GM19395 (cell line): ENCODE results near the gene DUSP7.

Experiments used
- ATAC-seq: cut with Tn5 transposase; IDR thresholded peaks from one replicate; pipeline ENCODE4 v1.9.1; 2021; ENCODE audit warnings: mild to moderate bottlenecking, moderate library complexity; ENCODE audit not compliant: unreplicated experiment

DUSP7 gene

DNA sequence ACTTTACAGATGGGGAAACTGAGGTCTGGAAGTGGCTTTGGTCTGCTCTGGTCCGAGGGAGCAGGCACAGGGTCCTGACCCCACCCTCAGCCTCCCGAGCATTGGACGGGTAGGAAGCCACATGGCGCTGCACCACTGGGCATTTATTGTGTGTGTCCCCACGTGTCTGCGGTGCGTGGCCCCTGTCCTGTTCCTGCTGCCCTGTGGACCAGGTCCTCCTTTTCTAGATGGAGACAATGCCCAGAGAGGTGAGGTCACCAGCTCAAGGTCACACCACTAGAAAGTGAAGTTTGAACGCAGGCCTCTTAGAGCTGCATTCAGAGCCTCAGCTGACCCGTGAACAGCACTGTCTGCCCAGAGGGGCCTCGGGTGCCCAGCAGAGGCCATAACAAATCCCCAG is 26.8 kb downstream of the DUSP7 start:
- ATAC-seq = no peak

DNA sequence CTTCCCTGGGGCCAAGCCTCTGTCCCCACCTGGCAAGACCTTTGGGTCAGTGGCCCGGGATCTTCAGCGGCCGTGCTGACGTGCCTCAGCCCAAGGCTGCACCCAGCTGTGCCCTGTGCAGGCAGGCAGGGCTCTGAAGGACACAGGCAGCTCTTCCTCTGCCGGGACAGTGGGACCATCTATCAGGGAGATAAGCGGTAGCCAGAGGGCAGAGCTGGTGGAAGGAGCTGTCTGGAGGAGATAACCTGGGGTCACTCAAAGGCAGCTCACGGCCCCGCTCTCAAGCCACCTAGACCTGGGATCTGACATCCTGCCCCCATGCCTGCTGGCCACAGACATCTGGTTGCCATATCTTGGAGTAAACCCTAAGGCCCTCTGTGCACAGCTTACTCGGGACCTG is 27.3 kb downstream of the DUSP7 start:
- no peak for ATAC-seq

DNA sequence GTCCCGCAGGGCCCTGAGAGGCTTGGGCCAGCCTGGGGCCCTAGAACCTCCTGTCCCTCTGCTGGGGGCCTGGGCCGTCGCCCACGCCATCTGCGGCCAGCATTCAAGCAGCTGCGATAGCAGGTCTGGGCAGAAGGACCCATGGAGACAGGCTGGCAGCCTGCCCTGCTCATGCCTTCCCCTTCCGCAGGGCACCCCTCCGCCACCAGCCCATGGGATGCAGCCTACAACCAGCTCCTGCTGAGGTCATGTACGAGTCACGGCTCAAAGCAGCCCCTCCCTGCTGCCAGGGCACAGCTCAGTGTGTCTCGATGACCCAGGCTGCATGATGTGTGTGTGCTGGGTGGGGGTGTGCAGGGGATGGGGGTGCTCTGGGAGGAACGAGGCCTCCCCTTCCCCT is 27.8 kb downstream of the DUSP7 start:
- no peak for ATAC-seq

DNA sequence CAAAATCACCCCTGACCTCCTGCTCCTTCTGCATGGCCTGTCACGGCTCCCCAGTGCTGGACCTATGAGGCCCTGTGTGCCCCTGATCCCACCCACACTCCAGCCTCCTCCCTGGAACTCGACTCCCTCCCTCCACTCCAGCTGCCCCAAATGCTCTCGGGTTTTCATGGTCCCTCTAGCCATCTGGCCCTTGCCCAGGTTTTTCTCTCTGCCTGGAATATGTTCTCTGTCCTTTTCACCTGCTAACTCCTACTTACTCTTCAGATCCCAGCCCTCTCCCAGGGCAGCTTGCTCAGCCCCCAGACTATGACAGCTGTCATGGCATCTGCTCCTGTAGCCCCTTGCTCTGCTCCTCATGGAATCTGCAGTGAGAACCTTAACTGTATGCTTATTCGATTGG is 30.3 kb downstream of the DUSP7 start:
- ATAC-seq = no peak

DNA sequence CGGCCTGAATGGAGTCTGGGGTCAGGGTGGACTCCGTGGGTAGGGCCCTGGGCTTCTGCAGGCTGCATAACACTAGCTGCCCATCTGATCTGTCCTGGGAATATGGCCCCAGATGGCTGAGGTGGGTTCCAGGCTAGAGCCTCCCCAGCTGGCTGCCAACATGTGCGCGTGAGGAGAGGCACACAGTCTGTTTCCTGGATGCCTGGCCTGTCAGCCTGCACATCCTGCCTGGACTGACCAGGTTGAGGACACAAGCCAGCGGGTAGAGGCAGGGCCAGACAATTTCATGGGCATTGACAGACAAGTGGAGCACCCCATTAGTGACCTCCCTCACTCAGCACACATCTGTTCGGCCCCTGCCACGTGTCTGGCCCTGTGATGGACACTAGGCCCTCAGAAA is 30.9 kb downstream of the DUSP7 start:
- ATAC-seq = no peak

DNA sequence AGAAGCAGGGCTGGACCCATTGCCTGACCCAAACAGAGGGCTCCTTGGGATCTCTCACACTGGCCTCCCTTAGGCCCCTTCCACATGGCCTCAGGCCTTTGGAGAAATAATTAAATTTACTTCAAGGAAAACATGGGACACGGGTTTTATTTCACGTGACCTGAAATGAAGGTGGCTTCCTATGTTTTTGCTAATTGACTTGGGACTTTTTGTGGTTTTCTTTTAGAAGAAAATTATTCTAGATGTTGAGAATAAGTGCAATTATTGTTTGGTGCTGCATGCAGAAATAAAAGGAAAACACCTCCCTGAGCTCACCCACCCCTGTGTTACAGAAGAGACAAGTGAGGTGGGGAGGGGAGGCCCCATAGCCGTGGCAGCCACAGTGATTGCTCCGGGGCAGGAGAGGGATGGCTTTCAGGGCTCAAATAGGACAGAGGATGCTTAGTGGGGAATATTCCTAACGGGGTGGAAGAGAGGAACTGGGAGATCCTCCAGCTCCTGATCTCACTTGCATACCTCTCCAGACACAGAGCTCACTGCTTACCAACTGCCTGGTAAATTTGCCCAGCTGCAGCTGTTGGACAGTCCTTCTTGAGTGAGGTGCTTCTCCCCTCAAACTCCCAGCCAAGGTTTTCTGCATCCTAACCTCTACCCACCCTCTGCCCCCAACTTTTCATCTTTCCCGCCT is 31.5 kb downstream of the DUSP7 start:
- ATAC-seq = no peak

DNA sequence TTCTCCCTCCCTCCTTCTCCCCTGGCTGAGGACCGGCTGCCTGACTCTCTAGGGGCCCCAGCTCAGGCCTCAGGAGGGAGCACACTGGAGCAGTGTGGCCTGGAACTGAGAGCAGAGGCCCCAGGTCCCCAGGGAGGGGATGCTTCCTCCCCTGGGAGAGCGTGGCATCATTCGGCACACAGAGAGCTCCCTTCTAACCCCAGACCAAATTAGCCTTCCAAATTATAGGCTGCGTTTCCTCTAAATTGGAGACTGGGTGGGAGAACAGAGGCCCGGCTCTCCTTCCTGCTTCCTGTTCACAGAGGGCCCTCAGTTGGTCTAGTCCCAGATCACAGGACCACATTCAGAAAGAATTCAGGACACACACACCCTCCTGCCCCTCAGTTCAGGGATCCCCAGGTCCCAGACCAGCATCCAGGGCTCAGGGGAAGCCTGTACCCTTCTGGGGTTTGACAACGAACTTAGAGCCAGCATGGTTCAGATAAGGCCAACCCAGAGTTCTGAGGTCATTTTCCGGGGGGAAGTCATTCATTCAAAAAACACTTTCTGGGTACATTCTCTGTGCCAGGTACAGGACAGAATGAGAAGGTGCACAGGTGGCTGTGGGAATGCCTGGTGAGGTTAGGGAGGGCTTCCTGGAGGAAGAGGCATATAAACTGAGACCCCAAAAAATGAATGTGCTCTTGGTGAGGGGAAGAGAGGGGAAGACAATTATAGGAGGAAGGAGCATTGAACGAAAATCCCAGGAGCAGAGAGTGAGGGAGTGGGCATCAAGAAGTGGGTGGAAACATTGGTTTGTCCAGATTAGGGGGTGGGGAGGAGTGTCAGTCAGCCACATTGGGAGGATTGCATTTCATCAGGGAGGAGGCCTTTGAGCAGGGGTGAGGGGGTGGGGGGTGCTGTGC is 32.3 kb downstream of the DUSP7 start:
- ATAC-seq = peak; percentile 65

DNA sequence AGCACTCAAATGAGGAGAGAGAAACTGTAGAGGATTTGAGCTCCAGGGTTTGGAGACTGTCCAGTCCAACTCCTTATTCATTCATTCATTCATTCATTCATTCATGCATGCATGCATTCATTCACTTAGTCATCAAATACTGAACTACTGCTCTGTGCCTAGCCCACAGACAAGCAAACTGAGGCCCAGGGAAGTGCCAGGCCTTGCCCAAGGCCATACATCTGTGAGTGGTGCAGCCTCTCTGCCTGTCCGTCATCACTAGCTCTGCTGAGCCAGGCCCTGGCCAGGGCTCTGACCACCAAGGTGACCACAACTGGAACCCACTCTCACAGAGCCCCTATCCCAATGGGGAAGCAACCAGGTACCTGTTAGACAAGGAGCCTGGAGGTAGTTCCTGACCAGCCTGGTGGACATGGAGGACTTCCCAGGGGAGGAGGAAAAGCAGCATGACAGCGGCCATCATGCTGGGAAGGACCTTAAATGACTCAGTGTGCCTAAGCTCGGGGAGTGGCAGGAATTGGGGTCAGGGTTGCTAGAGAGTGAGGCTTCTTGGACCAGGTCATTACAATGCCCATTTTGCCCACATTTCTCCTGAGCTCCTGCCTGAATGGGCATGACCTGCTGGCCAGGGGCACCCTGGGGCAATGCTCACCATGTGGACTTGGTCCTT is 33.1 kb downstream of the DUSP7 start:
- no peak for ATAC-seq

DNA sequence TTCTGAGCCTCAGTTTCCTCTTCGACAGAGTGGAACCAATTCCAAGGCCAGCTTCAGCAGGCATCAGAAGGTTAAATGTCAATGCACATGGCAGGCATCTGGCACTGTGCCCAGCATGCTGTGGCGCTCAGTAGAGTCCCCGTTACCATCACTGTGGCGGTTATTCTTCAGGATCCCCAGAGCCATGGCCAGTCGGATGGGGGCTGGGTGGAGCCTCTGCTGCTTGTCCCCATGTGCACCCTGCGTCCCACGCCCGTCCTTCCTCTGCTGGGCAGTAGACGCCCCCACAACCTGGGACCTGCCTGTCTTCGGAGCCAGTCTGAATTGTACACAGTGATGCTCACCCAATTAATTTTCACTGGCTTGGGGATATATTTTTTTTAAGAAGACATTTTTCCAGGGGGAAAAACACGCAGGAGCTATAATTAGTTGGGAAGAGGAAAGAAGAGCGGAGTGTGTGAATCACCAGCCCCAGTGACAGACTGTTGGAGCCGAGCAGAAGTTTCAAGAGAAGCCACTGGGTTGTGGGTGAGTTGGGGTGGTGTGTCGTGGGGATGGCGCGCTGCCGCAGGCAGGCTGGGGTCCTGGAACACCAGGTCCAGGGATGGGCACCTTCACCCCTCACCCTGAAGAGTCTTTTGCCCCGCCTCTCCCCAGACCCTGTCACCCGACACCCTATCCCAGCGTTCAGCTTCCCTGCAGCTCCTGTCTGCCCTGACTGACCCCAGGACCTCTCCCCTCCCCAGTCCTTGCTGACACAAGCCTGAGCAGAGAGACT is 33.9 kb downstream of the DUSP7 start:
- no peak for ATAC-seq

DNA sequence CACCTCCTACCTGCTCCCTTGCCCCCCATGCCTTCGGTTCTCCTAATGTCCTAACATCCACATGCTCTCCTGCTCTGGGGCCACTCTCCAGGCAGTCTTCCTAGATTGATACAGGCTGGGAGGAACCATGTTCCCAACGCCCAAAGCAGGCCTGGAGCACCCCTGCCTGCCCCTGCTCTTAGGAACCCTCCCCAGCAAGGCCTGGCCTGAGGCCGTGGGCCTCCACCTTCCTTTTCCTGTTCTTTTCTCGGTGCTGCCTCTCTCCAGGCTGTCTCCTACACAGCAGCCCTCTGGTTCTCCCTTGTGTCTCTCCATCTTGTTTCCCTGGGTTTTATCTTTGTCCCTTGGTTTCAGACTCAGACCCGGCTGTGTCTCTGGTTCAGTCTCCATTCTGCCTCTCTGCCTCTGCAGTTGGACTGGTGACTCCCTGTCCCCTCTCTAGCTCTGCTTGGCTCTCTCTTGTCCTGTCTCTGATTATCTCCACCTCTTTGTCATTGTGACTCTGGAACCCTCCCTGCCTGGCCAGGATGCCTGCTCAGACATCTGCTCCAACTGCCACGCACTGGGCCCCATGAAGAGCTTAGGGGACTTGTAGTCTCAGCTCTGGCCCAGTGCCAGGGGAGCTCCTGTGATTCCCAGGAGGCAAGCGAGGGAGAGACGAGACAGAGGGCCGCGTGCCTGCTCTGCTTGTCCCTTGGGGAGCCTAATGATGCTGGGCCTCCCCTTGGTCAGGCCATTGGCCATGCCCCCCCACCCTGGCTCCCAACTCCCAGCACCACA is 34.7 kb downstream of the DUSP7 start:
- no peak for ATAC-seq

DNA sequence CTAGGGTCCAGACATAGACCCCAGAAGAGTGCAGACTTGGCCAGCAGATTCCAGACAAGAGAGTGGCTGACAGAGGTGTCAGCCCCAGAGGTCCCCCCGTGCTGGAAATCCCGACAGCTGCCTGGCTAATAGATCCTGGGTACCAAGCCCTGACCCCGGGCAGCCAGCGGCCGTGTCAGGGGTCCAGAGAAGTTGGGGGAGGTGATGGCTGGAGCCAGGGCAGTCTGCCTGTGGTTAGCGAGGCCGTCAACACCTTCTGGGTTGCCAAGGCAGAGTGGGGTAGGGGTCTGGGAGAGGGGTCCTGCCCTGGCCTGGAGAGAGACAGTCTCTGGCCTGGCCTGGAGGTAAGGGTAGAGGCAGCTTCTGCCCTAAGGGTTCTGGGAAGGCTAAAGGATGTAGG is 35.6 kb downstream of the DUSP7 start:
- no peak for ATAC-seq

DNA sequence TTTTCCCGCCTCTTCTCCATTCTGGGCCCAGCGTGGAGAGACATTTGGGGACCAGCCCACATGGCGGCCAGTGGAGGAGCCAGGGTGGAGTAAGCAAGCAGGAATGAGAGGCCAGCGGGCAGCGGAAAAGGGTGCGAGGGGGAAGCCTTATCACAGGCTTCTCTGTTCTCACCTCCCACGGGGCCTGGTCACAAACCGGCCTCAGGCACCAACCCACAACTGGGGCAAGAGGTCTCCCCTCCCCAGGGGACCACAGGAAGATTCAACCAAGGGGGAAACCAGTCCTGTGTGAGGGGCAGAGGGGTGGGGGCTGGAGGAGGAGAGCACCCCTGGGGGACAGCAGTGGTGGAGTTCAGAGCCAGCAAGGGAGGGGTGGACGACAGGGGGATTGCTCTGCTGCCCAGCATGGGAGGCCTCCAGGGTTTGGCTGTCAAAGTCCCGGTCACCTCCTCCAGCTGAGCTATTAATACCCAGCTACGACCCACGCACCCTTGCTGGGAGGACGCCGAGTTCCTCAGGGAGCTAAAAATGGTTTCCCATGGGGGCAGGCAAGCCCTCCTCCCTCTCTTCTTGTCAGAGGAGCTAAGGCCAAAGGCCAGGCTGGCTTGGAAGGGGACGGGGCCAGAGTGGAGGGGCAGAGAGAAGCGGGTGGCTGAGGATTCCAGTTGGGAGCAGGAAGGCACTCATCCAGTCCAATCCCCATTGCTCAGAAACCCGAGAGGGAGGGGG is 36.9 kb downstream of the DUSP7 start:
- no peak for ATAC-seq

DNA sequence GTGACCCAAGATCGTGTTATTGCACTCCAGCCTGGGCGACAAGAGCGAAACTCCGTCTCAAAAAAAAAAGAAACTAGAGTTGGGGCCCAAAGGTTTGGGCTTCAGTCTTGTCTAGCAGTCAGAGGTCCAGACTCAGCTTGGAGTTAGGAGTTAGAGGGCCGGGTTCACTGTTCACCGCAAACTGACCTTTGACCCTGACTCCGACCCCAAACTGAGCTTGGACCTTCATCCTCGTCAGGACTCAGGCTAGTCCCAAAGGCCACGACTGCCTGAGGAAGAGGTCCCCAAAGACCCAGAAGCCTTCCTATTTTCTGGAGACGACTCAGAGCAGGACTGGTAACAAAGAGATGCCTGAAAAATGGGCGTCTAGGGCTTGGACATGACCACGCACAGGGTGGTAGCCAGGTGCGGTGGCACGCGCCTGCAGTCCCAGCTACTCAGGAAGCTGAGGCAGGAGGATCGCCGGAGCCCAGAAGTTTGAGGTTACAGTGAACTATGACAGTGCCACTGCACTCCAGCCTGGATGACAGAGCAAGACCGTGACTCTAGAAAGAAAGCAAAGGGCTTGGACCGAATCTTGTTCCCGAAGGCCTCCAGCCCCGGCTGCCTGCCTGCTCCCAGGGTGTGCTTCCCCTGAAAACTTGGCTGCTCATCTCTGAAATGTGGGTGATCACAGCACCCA is 37.9 kb downstream of the DUSP7 start:
- ATAC-seq = no peak

DNA sequence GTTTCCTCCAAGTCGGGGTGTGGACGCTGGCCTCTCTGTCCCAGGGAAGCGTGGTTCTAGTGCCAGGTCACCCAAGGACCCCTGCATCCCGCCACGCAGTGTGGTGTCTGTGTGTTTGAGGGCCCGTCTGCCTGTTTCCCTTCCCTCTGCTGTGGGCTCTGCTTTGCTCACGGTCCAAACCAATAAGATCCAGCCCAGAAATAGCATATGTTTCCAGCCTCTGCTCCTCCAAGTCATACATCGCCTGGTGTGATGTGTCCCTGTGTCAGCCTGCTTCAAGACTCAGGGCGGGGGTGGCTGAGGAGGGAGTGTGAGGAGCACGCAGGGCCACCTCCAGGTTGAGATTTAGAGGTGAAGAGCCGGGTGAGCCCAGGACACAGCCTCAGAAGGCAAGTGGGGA is 38.8 kb downstream of the DUSP7 start:
- no peak for ATAC-seq

DNA sequence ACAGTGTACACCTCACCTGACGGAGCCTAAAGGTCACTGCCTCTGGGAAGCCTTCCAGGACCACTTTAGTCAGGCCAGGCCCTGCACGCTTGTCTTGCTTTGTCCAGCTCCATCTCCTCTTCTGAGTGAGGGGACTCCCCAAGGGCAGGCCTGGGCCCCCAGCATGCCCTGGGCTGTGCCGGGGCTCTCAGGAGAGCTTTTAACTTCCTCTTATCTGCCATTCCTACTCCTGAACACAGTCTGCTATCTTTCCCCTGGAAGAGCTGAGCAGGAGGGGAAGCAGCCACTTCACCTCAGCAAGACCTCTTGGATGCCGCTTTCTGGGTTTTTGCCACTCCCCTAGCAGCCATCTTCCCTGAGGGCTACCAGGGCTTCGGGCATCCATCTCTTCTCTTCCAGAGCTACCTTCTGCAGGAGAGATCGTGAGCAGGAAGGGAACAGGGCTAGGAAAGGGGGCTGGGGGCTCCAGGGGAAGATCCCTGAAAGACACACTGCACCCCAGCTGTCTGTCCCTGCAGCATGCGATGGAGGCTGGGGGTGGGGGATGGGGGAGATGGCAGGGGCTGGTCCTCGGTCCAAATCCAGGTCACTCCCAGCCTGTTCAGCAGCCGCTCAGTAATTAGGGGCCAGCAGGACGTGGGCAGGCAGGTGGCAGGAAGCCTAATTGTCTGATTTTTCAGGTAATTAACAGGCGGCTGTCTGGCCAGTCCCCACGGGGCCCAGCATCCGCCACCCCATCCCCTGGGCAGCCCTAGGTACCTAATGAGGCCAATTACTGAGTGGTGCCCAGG is 40.7 kb downstream of the DUSP7 start:
- ATAC-seq = no peak

DNA sequence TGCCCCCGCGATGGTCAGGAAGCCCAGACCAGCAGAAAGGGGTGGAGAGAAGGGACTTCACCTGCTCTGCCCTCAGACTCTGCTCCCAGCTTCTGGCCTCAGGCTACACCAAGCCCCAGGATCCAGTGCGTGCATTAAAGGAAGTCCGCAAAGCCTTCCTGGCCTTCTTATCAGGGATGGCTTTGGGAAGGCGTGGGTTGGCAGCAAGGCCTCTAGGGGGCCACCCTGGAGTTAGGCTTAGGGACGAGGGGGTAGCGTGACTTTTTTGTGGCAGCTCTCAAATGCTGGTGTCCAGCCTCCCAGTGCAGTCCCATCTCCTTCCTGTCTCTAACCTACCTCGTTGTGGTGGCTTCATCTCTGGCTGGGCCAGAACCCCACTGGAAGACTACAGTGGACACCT is 41.8 kb downstream of the DUSP7 start:
- ATAC-seq = no peak

DNA sequence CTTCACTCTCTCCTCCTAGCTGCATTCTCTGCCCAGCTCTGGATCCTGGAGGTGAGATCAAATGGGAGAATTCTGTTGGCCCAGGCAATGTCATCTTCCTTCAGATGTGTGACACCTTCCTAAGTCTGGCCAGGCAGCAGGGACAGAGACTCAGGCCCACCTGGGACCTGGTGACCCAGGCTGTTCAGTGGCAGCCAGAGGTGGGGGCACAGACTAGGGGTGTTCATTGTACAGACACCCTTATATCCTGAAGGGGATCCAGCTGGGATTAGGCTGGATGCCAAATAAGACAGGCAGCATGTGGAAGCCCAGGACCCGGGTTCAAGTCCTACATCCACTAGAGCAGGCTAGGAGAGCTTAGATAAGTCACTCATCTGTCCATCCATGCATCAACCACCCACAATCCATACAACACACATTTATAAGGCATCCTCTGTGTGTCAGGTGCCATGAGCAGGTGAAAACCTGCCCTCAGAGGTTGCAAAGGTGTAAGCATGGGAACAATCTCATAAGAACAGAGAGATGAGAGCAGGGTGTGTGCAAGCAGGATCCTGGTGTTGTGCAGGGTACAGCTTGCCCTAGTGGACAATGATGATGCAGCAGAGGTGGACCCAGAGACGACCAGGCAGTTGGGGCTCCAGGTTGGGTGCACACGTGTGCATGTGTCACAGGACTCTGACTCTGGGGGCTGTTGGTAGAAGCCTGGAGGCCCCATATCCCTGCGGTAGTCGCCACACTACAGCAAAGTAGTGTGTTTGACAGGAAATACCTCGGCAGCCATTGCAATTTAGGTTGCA is 42.4 kb downstream of the DUSP7 start:
- ATAC-seq = no peak

DNA sequence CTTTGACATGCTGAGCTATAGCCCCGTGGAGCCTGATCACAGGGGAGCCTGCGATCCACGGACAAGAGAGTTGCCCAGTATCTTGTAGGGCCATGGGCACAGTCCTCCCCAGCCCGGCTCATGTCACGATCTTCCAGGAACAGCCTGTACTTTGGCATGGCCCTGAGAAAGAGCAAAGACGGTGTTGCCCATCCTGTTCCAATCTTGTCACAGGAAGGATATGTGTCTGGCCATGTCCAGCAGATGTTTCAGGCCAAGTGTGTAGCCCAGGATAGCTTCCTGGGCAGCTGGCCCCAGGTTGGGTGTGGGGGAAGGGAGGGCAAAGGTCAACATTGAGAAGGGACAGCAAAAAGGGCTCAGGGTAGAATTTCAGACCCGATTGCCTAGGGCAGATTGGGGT is 43.7 kb downstream of the DUSP7 start:
- ATAC-seq = no peak
